ENCODE results near the gene RAB40AL. TPM values are rescaled to one million over a fixed set of nuclear protein-coding genes. Genes with fewer than 3 reads are reported as not detected.
"Not testable (repeated sequence)": the region's sequence is repeated elsewhere in the genome, so short reads cannot be mapped to it uniquely, and the experiment has no call there.

The RAB40AL gene
- total and polyA plus RNA-seq, 8 donors, result 0.17 to 0.99 (median 0.34) TPM; not detected in 1

GRCh38 chrX:102959471-102959870 lies 22.4 kb downstream of the RAB40AL start:
- H3K36me3 ChIP-seq, result no peaks in the 10 kb centered on the region
- no peak overlapping the region for H3K27ac ChIP-seq
- DNase-seq (no peak), ATAC-seq (no peak)
- intact Hi-C loops (cut with DNase I), result loop anchor here in 1 of 2 donors (10.0 kb wide), 1 partner anchor 215 kb away; no protein-coding TSS in a partner anchor
- no peak overlapping the region for H3K4me3 ChIP-seq
- no peaks in the 10 kb centered on the region for H3K4me1 ChIP-seq
- H3K9me3 ChIP-seq, result no peaks in the 10 kb centered on the region
- no peaks in the 10 kb centered on the region for H3K27me3 ChIP-seq
- no peak for TF ChIP-seq CTCF (IDR thresholded peaks at IDR 0.05)

GRCh38 chrX:102963955-102964354 lies 26.9 kb downstream of the RAB40AL start:
- H3K27ac ChIP-seq, result no peak overlapping the region
- no peak for ATAC-seq
- H3K4me1 ChIP-seq, result no peaks in the 10 kb centered on the region
- H3K36me3 ChIP-seq, result no peaks in the 10 kb centered on the region
- no peak for DNase-seq
- TF ChIP-seq CTCF (IDR thresholded peaks at IDR 0.05), result no peak
- intact Hi-C loops (cut with DNase I), result no loop called here
- peaks cover 2 to 4% of the 10 kb centered on the region in 2 donors for H3K9me3 ChIP-seq
- H3K4me3 ChIP-seq, result no peak overlapping the region
- no peaks in the 10 kb centered on the region for H3K27me3 ChIP-seq

- Histone ChIP-seq H3K9me3 (peaks cover 6 to 13% of the 10 kb centered on the region in 2 donors), H3K27ac (no peak overlapping the region)
Observed at GRCh38 chrX:102964940-102965339, 27.9 kb downstream of the RAB40AL start.

GRCh38 chrX:102966701-102967100 lies 29.6 kb downstream of the RAB40AL start:
- no peak for ATAC-seq
- DNase-seq, result no peak
- peaks cover 6 to 24% of the 10 kb centered on the region in 2 donors for H3K9me3 ChIP-seq
- H3K36me3 ChIP-seq, result no peaks in the 10 kb centered on the region
- no peak overlapping the region for H3K27ac ChIP-seq
- no peaks in the 10 kb centered on the region for H3K27me3 ChIP-seq
- no peak for TF ChIP-seq CTCF (IDR thresholded peaks at IDR 0.05)
- intact Hi-C loops (cut with DNase I), result no loop called here
- no peak overlapping the region for H3K4me3 ChIP-seq
- H3K4me1 ChIP-seq, result no peaks in the 10 kb centered on the region

More at GRCh38 chrX:102964940-102965339, 27.9 kb downstream of the RAB40AL start:
- Histone ChIP-seq H3K36me3 (no peaks in the 10 kb centered on the region), H3K27me3 (no peaks in the 10 kb centered on the region), H3K4me3 (no peak overlapping the region), H3K4me1 (no peaks in the 10 kb centered on the region)
- intact Hi-C loops (cut with DNase I), result no loop called here
- no peak for DNase-seq
- no peak for TF ChIP-seq CTCF (IDR thresholded peaks at IDR 0.05)
- ATAC-seq, result no peak

GRCh38 chrX:102968216-102968615 lies 31.1 kb downstream of the RAB40AL start:
- no peaks in the 10 kb centered on the region for H3K4me1 ChIP-seq
- no peak overlapping the region for H3K4me3 ChIP-seq
- intact Hi-C loops (cut with DNase I), result no loop called here
- no peaks in the 10 kb centered on the region for H3K27me3 ChIP-seq
- H3K9me3 ChIP-seq, result peaks cover 6 to 27% of the 10 kb centered on the region in 2 donors
- ATAC-seq (no peak), DNase-seq (no peak)
- H3K27ac ChIP-seq, result no peak overlapping the region
- no peaks in the 10 kb centered on the region for H3K36me3 ChIP-seq
- no peak for TF ChIP-seq CTCF (IDR thresholded peaks at IDR 0.05)

- H3K27ac ChIP-seq; intact Hi-C loops (cut with DNase I); ATAC-seq: not testable (repeated sequence)
Observed at GRCh38 chrX:102971536-102971935, 34.5 kb downstream of the RAB40AL start.

More at GRCh38 chrX:102971536-102971935, 34.5 kb downstream of the RAB40AL start:
- not testable (repeated sequence) for H3K4me3 ChIP-seq, DNase-seq, H3K36me3 ChIP-seq, H3K4me1 ChIP-seq, H3K27me3 ChIP-seq
- peaks cover 6 to 27% of the 10 kb centered on the region in 2 donors for H3K9me3 ChIP-seq

Measured in left lung (tissue), 10 donors.